GM12873 (cell line): ENCODE results near the gene SMG9.

ENCODE experiments used
- TF ChIP-seq, protein P1 (sequence below): IDR thresholded peaks from 2 replicates; pipeline ENCODE4 v1.5.1; 2012; ENCODE audit warnings: low read depth, mild to moderate bottlenecking, moderate library complexity, low read length, control low read depth; ENCODE audit not compliant: insufficient read depth; ENCODE audit errors: missing control alignments

Gene SMG9

DNA sequence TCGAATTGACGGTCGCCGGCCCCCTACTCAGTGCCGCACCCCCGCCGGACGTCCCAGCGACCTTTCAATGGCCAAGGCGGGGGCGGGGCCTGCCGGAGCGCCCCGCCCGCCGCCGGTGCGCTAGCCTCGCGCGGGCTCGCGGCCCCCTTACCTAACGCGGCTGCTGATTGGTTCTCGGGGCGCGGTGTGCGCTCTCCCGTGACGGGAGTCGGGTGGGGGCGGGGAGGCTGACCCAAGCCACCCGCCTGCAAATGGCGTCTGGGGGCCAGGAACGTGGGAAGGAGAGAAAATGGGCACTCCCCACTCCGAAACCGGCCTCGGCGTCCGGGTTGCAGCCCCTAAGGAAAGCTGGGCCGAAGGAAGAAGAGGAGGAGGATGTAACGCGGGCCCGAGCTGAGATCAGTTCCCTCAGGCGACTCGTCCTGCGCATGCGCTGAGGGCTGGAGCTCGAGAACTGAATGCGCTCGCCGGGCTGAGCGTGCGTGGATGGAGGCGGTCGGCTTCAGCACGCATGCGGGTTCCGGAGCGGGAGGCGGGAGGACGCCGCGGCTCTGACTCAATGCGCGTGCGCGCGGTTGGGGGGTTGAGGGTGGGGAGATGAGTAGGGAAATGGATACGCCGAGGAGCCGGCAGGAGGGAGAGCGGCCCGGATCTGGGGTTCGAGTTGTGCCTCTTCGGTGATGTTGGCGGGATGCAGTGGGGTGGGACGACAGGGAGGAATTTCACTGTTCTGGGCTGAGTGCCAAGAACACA lies at the start of gene SMG9:
Gene SMG9, minus strand, starts transcription at position 460 of the 753 bp plus-strand sequence. CDS start 4,221 bp downstream, outside the sequence.
- TF ChIP-seq, protein P1, sequence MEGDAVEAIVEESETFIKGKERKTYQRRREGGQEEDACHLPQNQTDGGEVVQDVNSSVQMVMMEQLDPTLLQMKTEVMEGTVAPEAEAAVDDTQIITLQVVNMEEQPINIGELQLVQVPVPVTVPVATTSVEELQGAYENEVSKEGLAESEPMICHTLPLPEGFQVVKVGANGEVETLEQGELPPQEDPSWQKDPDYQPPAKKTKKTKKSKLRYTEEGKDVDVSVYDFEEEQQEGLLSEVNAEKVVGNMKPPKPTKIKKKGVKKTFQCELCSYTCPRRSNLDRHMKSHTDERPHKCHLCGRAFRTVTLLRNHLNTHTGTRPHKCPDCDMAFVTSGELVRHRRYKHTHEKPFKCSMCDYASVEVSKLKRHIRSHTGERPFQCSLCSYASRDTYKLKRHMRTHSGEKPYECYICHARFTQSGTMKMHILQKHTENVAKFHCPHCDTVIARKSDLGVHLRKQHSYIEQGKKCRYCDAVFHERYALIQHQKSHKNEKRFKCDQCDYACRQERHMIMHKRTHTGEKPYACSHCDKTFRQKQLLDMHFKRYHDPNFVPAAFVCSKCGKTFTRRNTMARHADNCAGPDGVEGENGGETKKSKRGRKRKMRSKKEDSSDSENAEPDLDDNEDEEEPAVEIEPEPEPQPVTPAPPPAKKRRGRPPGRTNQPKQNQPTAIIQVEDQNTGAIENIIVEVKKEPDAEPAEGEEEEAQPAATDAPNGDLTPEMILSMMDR: no peak

- TF ChIP-seq, protein P1: no peak
Observed at GRCh38 chr19:43804432-43804831, 49.7 kb upstream of the SMG9 start.

GRCh38 chr19:43802216-43802951 lies 47.6 kb upstream of the SMG9 start, which contains the start of gene LYPD5:
TSS of gene LYPD5 (minus strand) at chr19:43802447. CDS start at chr19:43802380, 67 bp downstream.
- TF ChIP-seq, protein P1: no peak

DNA sequence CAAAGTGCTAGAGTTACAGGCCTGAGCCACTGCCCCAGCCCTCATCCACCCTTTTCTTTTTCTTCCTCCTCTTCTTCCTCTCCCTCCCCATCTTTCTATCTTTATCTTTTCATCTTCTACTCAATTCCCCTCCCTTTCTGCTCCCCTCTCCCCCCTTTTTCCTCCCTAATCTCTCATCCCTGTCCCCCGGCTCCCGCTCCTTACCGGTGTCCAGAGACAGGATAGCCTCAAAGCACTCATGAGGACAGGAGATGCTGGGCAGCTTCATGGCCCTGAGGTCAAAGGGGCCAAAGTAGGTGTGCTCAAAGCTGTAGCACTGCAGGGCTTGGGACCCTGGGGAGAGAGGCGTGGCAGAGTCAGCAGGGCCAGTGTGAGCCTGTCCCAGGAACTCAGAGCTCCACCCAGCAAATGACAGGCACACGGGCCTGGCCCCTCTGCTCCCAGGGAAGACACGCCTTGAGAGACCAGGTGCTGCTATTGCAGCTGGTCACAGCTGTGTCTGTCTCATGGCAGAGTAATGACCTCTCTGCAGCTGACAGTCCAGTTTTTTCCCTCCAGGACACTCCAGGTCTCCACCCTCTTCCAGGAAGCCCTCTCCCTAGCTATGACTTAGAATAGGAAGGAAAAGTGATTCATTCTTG lies 44.9 kb upstream of the SMG9 start:
- TF ChIP-seq, protein P1: no peak

GRCh38 chr19:43798546-43799409 lies 44.0 kb upstream of the SMG9 start:
- TF ChIP-seq, protein P1: no peak

DNA sequence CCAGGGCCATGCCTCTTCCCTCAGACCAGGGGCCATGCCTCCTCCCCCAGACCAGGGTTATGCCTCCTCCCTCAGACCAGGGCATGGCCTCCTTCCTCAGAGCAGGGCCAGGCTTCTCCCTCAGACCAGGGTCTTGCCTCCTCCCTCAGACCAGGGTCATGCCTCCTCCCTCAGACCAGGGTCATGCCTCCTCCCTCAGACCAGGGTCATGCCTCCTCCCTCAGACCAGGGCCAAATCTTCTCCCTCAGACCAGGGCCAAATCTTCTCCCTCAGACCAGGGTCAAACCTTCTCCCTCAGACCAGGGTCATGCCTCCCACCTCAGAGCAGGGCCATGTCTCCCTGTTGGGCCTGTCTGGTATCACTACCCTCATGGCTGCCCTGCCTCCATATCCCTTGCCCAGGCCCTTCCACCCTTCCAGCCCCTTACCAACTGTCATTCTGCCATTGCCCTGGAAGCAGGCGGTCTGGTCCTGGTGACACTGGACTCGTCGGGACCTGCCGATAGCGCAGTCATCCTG lies 43.3 kb upstream of the SMG9 start:
- TF ChIP-seq, protein P1: no peak
